Neuronal stem cell (in vitro differentiated cells): ENCODE measurements around the gene FHOD3.
A peak's percentile ranks its signal among the peaks of the same experiment; 100 is the strongest.

ENCODE experiments used
- DNase-seq: peaks from one replicate; pipeline ENCODE4 v3.0.0-alpha.2; 2013; ENCODE audit warnings: low spot score
- H2AFZ ChIP-seq: one replicate; pipeline ENCODE4 v1.6.1; 2013; ENCODE audit warnings: mild to moderate bottlenecking, low read length, inconsistent platforms
- H2AK5ac ChIP-seq: 2 replicates; pipeline ENCODE4 v1.6.1; 2013; ENCODE audit warnings: low read depth, mild to moderate bottlenecking, inconsistent platforms, low read length, moderate library complexity, mixed read lengths
- H2BK120ac ChIP-seq: 2 replicates; pipeline ENCODE4 v1.6.1; 2013; ENCODE audit warnings: low read depth, mild to moderate bottlenecking, inconsistent platforms, low read length, moderate library complexity, mixed read lengths
- H2BK12ac ChIP-seq: one replicate; pipeline ENCODE4 v1.6.1; 2013; ENCODE audit warnings: low read length, inconsistent platforms
- H2BK15ac ChIP-seq: 2 replicates; pipeline ENCODE4 v1.6.1; 2013; ENCODE audit warnings: mild to moderate bottlenecking, low read length, inconsistent platforms, mixed read lengths
- H2BK5ac ChIP-seq: one replicate; pipeline ENCODE4 v1.6.1; 2013; ENCODE audit warnings: inconsistent platforms, mild to moderate bottlenecking, low read length, moderate library complexity
- H3K14ac ChIP-seq: one replicate; pipeline ENCODE4 v1.6.1; 2013; ENCODE audit warnings: low read length, inconsistent platforms
- H3K18ac ChIP-seq: 2 replicates; pipeline ENCODE4 v1.6.1; 2013; ENCODE audit warnings: low read length, inconsistent platforms
- H3K23ac ChIP-seq: 2 replicates; pipeline ENCODE4 v1.6.1; 2013; ENCODE audit warnings: low read depth, mild to moderate bottlenecking, mixed read lengths, low read length, inconsistent platforms; ENCODE audit not compliant: poor library complexity
- H3K27ac ChIP-seq: replicated peaks from 3 replicates; pipeline ENCODE4 v1.5.1; 2013; ENCODE audit warnings: low read length, inconsistent platforms
- H3K27me3 ChIP-seq, 3 experiments: 2 replicates each; pipeline ENCODE4 v1.6.1; 2013; ENCODE audit warnings: low read length in 3 of 3, mild to moderate bottlenecking in 2 of 3, inconsistent platforms in 1 of 3, low read depth in 1 of 3, mixed read lengths in 1 of 3, moderate library complexity in 1 of 3; ENCODE audit not compliant: control insufficient read depth in 3 of 3, insufficient read depth in 3 of 3
- H3K36me3 ChIP-seq, 2 donors: replicated peaks in 1 of 2; 2 replicates each; pipeline ENCODE4 v1.6.1; 2013; ENCODE audit warnings: low read length in 2 of 2; ENCODE audit not compliant: control insufficient read depth in 2 of 2, insufficient read depth in 2 of 2
- H3K4ac ChIP-seq: 2 replicates; pipeline ENCODE4 v1.6.1; 2013; ENCODE audit warnings: inconsistent platforms, mild to moderate bottlenecking, low read length, moderate library complexity
- H3K4me1 ChIP-seq, 2 donors: 1 replicate in 1 of 2; 2 replicates in 1 of 2; pipeline ENCODE4 v1.6.1; 2013; ENCODE audit warnings: low read length in 2 of 2, low read depth in 1 of 2; ENCODE audit not compliant: control insufficient read depth in 2 of 2, insufficient read depth in 1 of 2
- H3K4me2 ChIP-seq: one replicate; pipeline ENCODE4 v1.6.1; 2013; ENCODE audit warnings: mild to moderate bottlenecking, low read length, inconsistent platforms; ENCODE audit not compliant: insufficient read depth, poor library complexity, severe bottlenecking
- H3K4me3 ChIP-seq, 2 donors: 2 replicates each; pipeline ENCODE4 v1.5.1; 2013; ENCODE audit warnings: low read length in 2 of 2, mild to moderate bottlenecking in 2 of 2, inconsistent platforms in 1 of 2, moderate library complexity in 1 of 2
- H3K79me1 ChIP-seq: one replicate; pipeline ENCODE4 v1.6.1; 2013; ENCODE audit warnings: low read depth, mild to moderate bottlenecking, inconsistent platforms, low read length, moderate library complexity
- H3K9ac ChIP-seq: one replicate; pipeline ENCODE4 v1.6.1; 2013; ENCODE audit warnings: mild to moderate bottlenecking, low read depth, low read length, inconsistent platforms; ENCODE audit not compliant: poor library complexity
- H3K9me3 ChIP-seq, 2 donors: replicated peaks in 1 of 2; 2 replicates each; pipeline versions ENCODE3 to v1.6.1; 2013; ENCODE audit warnings: low read length in 2 of 2, mild to moderate bottlenecking in 2 of 2, inconsistent platforms in 1 of 2, low read depth in 1 of 2, mixed read lengths in 1 of 2, moderate library complexity in 1 of 2; ENCODE audit not compliant: control insufficient read depth in 2 of 2, insufficient read depth in 1 of 2
- H4K8ac ChIP-seq: one replicate; pipeline ENCODE4 v1.6.1; 2013; ENCODE audit warnings: low read depth, mild to moderate bottlenecking, inconsistent platforms, low read length, moderate library complexity
- H4K91ac ChIP-seq: one replicate; pipeline ENCODE4 v1.6.1; 2013; ENCODE audit warnings: low read length, low read depth, mild to moderate bottlenecking, inconsistent platforms; ENCODE audit not compliant: poor library complexity
- WGBS, 2 donors: extraction: QIAGEN DNeasy Blood & Tissue Kit; methylation state at CpG; one replicate each; pipeline ENCODE4 v1.1.7; 2013; ENCODE audit warnings: missing lambda C conversion rate in 2 of 2, mixed read lengths in 1 of 2; ENCODE audit not compliant: insufficient read length in 2 of 2, insufficient replicate concordance in 1 of 2; ENCODE audit errors: extremely low coverage in 2 of 2; 5-methylcytosine and 5-hydroxymethylcytosine counted together

The FHOD3 gene

GRCh38 chr18:36539674-36540231, 242.2 kb downstream of the FHOD3 start:
- no peak overlapping the region for H3K18ac ChIP-seq
- no peak for DNase-seq

GRCh38 chr18:36543030-36543429, 245.5 kb downstream of the FHOD3 start:
- DNase-seq = no peak
- no peak overlapping the region for H2BK12ac ChIP-seq
- no peak overlapping the region for H3K4me2 ChIP-seq
- H3K27me3 ChIP-seq = no peaks in the 10 kb centered on the region
- no peak overlapping the region for H2BK5ac ChIP-seq
- no peak overlapping the region for H2AK5ac ChIP-seq
- H3K9me3 ChIP-seq = no peaks in the 10 kb centered on the region
- H3K23ac ChIP-seq = no peak overlapping the region
- H2AFZ ChIP-seq = no peak overlapping the region
- no peak overlapping the region for H4K91ac ChIP-seq
- no peak overlapping the region for H3K4me3 ChIP-seq
- no peak overlapping the region for H3K4ac ChIP-seq
- no peak overlapping the region for H3K18ac ChIP-seq
- no CpG with 5 or more reads among the region's 2 CpGs for WGBS, 2 donors
- no peaks in the 10 kb centered on the region for H3K4me1 ChIP-seq
- no peaks in the 10 kb centered on the region for H3K79me1 ChIP-seq
- no peak overlapping the region for H3K9ac ChIP-seq
- no peak overlapping the region for H3K14ac ChIP-seq
- peaks cover 0 to 2% of the 10 kb centered on the region in 2 donors for H3K36me3 ChIP-seq
- no peak overlapping the region for H3K27ac ChIP-seq
- no peak overlapping the region for H2BK15ac ChIP-seq
- no peak overlapping the region for H4K8ac ChIP-seq
- no peak overlapping the region for H2BK120ac ChIP-seq

More at GRCh38 chr18:36539674-36540231, 242.2 kb downstream of the FHOD3 start:
- Histone ChIP-seq H3K4me3 (no peak overlapping the region), H3K27ac (no peak overlapping the region), H3K4me2 (no peak overlapping the region), H2AK5ac (no peak overlapping the region), H4K91ac (no peak overlapping the region), H2AFZ (no peak overlapping the region), H3K9me3 (no peaks in the 10 kb centered on the region), H3K14ac (no peak overlapping the region), H3K23ac (no peak overlapping the region), H3K27me3 (no peaks in the 10 kb centered on the region), H2BK120ac (no peak overlapping the region), H4K8ac (no peak overlapping the region), H2BK5ac (no peak overlapping the region), H3K4ac (no peak overlapping the region), H3K4me1 (peaks cover 0 to 10% of the 10 kb centered on the region in 2 donors), H2BK15ac (no peak overlapping the region), H3K9ac (no peak overlapping the region), H3K36me3 (peaks cover 0 to 4% of the 10 kb centered on the region in 2 donors), H3K79me1 (no peaks in the 10 kb centered on the region), H2BK12ac (no peak overlapping the region)
- no CpG with 5 or more reads among the region's 5 CpGs for WGBS, 2 donors

- no peaks in the 10 kb centered on the region for H3K79me1 ChIP-seq
- H3K27me3 ChIP-seq = no peaks in the 10 kb centered on the region
- no peak overlapping the region for H2AK5ac ChIP-seq
- H3K14ac ChIP-seq = no peak overlapping the region
- peaks cover 0 to 5% of the 10 kb centered on the region in 2 donors for H3K36me3 ChIP-seq
- WGBS, 2 donors = no CpG with 5 or more reads among the region's 15 CpGs
- no peak overlapping the region for H3K18ac ChIP-seq
- no peak overlapping the region for H3K27ac ChIP-seq
- peak overlapping the region; percentile 25 for H2BK12ac ChIP-seq
- no peak overlapping the region for H3K4ac ChIP-seq
- no peak overlapping the region for H2AFZ ChIP-seq
- no peak overlapping the region for H4K91ac ChIP-seq
- no peak overlapping the region for H3K23ac ChIP-seq
- DNase-seq = no peak
- no peak overlapping the region for H2BK5ac ChIP-seq
- H4K8ac ChIP-seq = no peak overlapping the region
- no peak overlapping the region for H3K4me3 ChIP-seq
- no peaks in the 10 kb centered on the region for H3K4me1 ChIP-seq
- H3K9ac ChIP-seq = no peak overlapping the region
- no peak overlapping the region for H2BK120ac ChIP-seq
- no peak overlapping the region for H2BK15ac ChIP-seq
- no peak overlapping the region for H3K4me2 ChIP-seq
- peaks cover 0 to 6% of the 10 kb centered on the region in 2 donors for H3K9me3 ChIP-seq
These were observed 246.6 kb downstream of the FHOD3 start for GRCh38 chr18:36543991-36544725.

GRCh38 chr18:36545821-36546427, 248.4 kb downstream of the FHOD3 start:
- Histone ChIP-seq H3K36me3 (peaks cover 0 to 5% of the 10 kb centered on the region in 2 donors), H3K14ac (no peak overlapping the region), H3K9ac (no peak overlapping the region), H4K8ac (no peak overlapping the region), H3K23ac (no peak overlapping the region), H3K4ac (no peak overlapping the region), H2BK12ac (no peak overlapping the region), H3K4me2 (no peak overlapping the region), H3K18ac (no peak overlapping the region), H2BK15ac (no peak overlapping the region), H3K27ac (no peak overlapping the region), H2AK5ac (no peak overlapping the region), H3K9me3 (peaks cover 0 to 9% of the 10 kb centered on the region in 2 donors), H3K79me1 (no peaks in the 10 kb centered on the region), H3K4me1 (no peaks in the 10 kb centered on the region), H2BK120ac (no peak overlapping the region), H2BK5ac (no peak overlapping the region), H4K91ac (no peak overlapping the region), H3K27me3 (no peaks in the 10 kb centered on the region), H2AFZ (no peak overlapping the region), H3K4me3 (no peak overlapping the region)
- DNase-seq = no peak
- no CpG with 5 or more reads among the region's 6 CpGs for WGBS, 2 donors
